ENCODE measurements around the gene PCK2. TPM values are rescaled to one million over a fixed set of nuclear protein-coding genes. Genes with fewer than 3 reads are reported as not detected.

The PCK2 gene
- total and polyA plus RNA-seq, 2 donors (not counting 3 experiments of a cell fraction or from before 2014, with no cell fraction given): 23.5 to 24.5 TPM

DNA sequence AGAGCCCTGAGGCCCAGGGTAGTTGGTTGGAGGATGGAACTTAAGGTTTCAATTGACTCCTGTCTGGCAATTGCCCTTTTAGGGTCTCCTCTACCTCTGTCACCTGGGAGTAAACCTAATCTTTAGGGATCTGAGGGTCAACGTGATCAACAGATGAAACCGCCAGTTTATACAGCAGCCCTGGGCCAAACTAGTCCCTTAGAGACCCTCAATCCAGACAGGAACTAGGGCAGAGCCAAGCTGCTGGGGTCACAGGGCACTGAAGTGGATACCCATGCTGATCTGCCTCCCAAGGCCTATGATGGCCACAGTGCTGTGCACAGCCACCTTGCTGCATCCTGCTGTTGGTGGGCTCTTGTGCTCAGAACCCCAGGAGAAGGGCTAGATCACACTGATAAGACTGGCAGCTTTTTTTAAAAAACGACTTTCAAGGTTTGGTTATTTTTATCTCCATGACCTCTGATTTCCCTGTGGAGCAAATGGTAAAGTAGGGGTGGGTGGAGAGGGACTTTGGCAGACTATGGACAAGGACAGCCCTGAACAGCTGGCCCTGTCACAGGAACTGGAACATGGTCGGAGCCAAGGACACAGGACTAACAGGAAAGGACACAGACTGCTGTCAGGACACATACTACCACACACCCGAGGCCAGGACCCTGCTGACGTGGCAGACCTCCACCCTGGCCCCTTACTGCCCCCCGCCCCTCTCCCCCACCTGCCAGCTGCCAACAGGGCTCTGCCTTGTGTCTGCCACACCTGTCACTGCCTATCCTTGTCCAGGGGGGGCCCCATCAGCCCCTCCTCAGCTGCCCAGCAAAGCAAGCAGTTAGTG lies 36.8 kb downstream of the PCK2 start:
- H2AFZ ChIP-seq (ENCODE audit: low read depth, low read length): no peak overlapping the region
- no peak overlapping the region for H3K4me3 ChIP-seq (replicated peaks in 1 of 3; ENCODE audit: insufficient read depth in 1 of 3, low read depth in 1 of 3, low read length in 3 of 3)
- intact Hi-C loops (cut with micrococcal nuclease): no loop called here
- H3K27ac ChIP-seq (ENCODE audit: insufficient read depth, low read depth, low read length): no peak overlapping the region
- ChIA-PET POLR2A (interaction anchor here (0.6 kb wide), 1 partner anchor 16 kb away, joined by 3 read pairs; the partner anchor contains the start of gene PSME2), CTCF (no interaction called here)
- H3K36me3 ChIP-seq (ENCODE audit: control insufficient read depth in 2 of 2, extremely low read depth in 1 of 2, insufficient read depth in 2 of 2, low read length in 2 of 2): no peaks in the 10 kb centered on the region
- H3K27me3 ChIP-seq (ENCODE audit: control insufficient read depth in 2 of 2, insufficient read depth in 2 of 2, low read length in 2 of 2): no peaks in the 10 kb centered on the region
- no peaks in the 10 kb centered on the region for H4K20me1 ChIP-seq (replicated peaks; ENCODE audit: control insufficient read depth, extremely low read depth, insufficient read depth, low read length)
- FAIRE-seq (no peak), DNase-seq (ENCODE audit: low read depth, low spot score) (no peak)
- no TSS peak for BruUV-seq (replicated peaks)
- H3K9ac ChIP-seq (replicated peaks; ENCODE audit: extremely low read depth, insufficient read depth, low read length): no peak overlapping the region
- H3K4me1 ChIP-seq (ENCODE audit: control insufficient read depth, extremely low read depth, insufficient read depth, low read length): peaks cover 4% of the 10 kb centered on the region
- no peaks in the 10 kb centered on the region for H3K9me1 ChIP-seq (replicated peaks; ENCODE audit: control insufficient read depth, extremely low read depth, insufficient read depth, low read length)
- H3K4me2 ChIP-seq (ENCODE audit: insufficient read depth, low read length): no peak overlapping the region
- no peaks in the 10 kb centered on the region for H3K79me2 ChIP-seq (ENCODE audit: control insufficient read depth, insufficient read depth, low read length)
- H3K9me3 ChIP-seq (replicated peaks; ENCODE audit: control insufficient read depth, insufficient read depth, low read length): no peaks in the 10 kb centered on the region
- TF ChIP-seq MYC (IDR thresholded peaks at IDR 0.05; ENCODE audit: low read depth, low read length) (no peak), GATA2 (IDR thresholded peaks at IDR 0.05; ENCODE audit: insufficient read depth, insufficient read length, low read depth, low read length) (no peak)
- TF ChIP-seq, protein P1, sequence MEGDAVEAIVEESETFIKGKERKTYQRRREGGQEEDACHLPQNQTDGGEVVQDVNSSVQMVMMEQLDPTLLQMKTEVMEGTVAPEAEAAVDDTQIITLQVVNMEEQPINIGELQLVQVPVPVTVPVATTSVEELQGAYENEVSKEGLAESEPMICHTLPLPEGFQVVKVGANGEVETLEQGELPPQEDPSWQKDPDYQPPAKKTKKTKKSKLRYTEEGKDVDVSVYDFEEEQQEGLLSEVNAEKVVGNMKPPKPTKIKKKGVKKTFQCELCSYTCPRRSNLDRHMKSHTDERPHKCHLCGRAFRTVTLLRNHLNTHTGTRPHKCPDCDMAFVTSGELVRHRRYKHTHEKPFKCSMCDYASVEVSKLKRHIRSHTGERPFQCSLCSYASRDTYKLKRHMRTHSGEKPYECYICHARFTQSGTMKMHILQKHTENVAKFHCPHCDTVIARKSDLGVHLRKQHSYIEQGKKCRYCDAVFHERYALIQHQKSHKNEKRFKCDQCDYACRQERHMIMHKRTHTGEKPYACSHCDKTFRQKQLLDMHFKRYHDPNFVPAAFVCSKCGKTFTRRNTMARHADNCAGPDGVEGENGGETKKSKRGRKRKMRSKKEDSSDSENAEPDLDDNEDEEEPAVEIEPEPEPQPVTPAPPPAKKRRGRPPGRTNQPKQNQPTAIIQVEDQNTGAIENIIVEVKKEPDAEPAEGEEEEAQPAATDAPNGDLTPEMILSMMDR (IDR thresholded peaks at IDR 0.05; ENCODE audit: extremely low read depth in 1 of 2, insufficient read depth in 1 of 2, low read depth in 1 of 2, low read length in 2 of 2): no peak
- dilution Hi-C loops (cut with MboI; ENCODE audit: extremely low pct_ligation_motif_present, low sequenced_read_pairs): no loop called here

DNA sequence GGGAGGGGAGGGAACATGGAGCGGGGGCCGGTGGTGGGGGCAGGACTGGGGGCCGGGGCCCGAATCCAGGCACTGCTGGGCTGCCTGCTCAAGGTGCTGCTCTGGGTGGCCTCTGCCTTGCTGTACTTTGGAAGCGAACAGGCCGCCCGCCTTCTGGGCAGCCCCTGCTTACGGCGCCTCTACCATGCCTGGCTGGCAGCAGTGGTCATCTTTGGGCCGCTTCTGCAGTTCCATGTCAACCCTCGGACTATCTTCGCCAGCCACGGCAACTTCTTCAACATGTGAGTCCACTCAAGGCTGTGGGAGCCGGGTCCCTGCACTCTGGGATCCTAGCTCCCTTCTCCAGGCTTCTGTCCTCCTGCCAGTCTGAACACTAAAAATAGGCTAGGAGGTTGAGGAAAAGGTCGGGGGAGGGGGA lies 37.4 kb downstream of the PCK2 start:
- intact Hi-C loops (cut with micrococcal nuclease) (no loop called here), dilution Hi-C loops (cut with MboI; ENCODE audit: extremely low pct_ligation_motif_present, low sequenced_read_pairs) (no loop called here)
- BruUV-seq (replicated peaks): no TSS peak
- Histone ChIP-seq H3K9ac (replicated peaks; ENCODE audit: extremely low read depth, insufficient read depth, low read length) (no peak overlapping the region), H3K9me1 (replicated peaks; ENCODE audit: control insufficient read depth, extremely low read depth, insufficient read depth, low read length) (no peaks in the 10 kb centered on the region), H3K4me3 (replicated peaks in 1 of 3; ENCODE audit: insufficient read depth in 1 of 3, low read depth in 1 of 3, low read length in 3 of 3) (no peak overlapping the region), H4K20me1 (replicated peaks; ENCODE audit: control insufficient read depth, extremely low read depth, insufficient read depth, low read length) (no peaks in the 10 kb centered on the region), H3K4me2 (ENCODE audit: insufficient read depth, low read length) (no peak overlapping the region), H3K27me3 (ENCODE audit: control insufficient read depth in 2 of 2, insufficient read depth in 2 of 2, low read length in 2 of 2) (no peaks in the 10 kb centered on the region), H3K9me3 (replicated peaks; ENCODE audit: control insufficient read depth, insufficient read depth, low read length) (no peaks in the 10 kb centered on the region), H3K4me1 (ENCODE audit: control insufficient read depth, extremely low read depth, insufficient read depth, low read length) (peaks cover 6% of the 10 kb centered on the region), H2AFZ (ENCODE audit: low read depth, low read length) (no peak overlapping the region), H3K27ac (ENCODE audit: insufficient read depth, low read depth, low read length) (no peak overlapping the region), H3K79me2 (ENCODE audit: control insufficient read depth, insufficient read depth, low read length) (peaks cover 4% of the 10 kb centered on the region), H3K36me3 (ENCODE audit: control insufficient read depth in 2 of 2, extremely low read depth in 1 of 2, insufficient read depth in 2 of 2, low read length in 2 of 2) (no peaks in the 10 kb centered on the region)
- POLR2A ChIA-PET: interaction anchor here (0.6 kb wide), 1 partner anchor 15 kb away, joined by 3 read pairs; the partner anchor contains the start of gene PSME2
- TF ChIP-seq MYC (IDR thresholded peaks at IDR 0.05; ENCODE audit: low read depth, low read length) (no peak), GATA2 (IDR thresholded peaks at IDR 0.05; ENCODE audit: insufficient read depth, insufficient read length, low read depth, low read length) (no peak), POLR2A (IDR thresholded peaks at IDR 0.05; ENCODE audit: low read depth, low read length) (no peak), JUN (IDR thresholded peaks at IDR 0.05; ENCODE audit: borderline replicate concordance, insufficient read depth, insufficient read length, low read depth) (no peak)
- TF ChIP-seq, protein P1 (IDR thresholded peaks at IDR 0.05; ENCODE audit: extremely low read depth in 1 of 2, insufficient read depth in 1 of 2, low read depth in 1 of 2, low read length in 2 of 2): no peak
- TF ChIP-seq, protein P2, sequence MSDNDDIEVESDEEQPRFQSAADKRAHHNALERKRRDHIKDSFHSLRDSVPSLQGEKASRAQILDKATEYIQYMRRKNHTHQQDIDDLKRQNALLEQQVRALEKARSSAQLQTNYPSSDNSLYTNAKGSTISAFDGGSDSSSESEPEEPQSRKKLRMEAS (IDR thresholded peaks at IDR 0.05; ENCODE audit: insufficient read depth, insufficient read length): no peak
- DNase-seq (ENCODE audit: low read depth, low spot score) (no peak), FAIRE-seq (no peak)
- CTCF ChIA-PET: no interaction called here
